H7 (cell line): ENCODE data around the gene TRPT1. TPM values are rescaled to one million over a fixed set of nuclear protein-coding genes. Genes with fewer than 3 reads are reported as not detected.

Source experiments
- DNase-seq: peaks from one replicate; pipeline ENCODE4 v3.0.0; 2012
- H3K27me3 ChIP-seq: 2 replicates; pipeline ENCODE4 v1.6.0; 2011; ENCODE audit warnings: mild to moderate bottlenecking, low read length; ENCODE audit not compliant: control insufficient read depth, insufficient read depth
- H3K36me3 ChIP-seq: replicated peaks from 2 replicates; pipeline ENCODE4 v1.5.1; 2011; ENCODE audit warnings: low read length; ENCODE audit not compliant: control insufficient read depth, insufficient read depth
- H3K4me3 ChIP-seq: 2 replicates; pipeline ENCODE4 v1.5.1; 2011; ENCODE audit warnings: low read depth, mild to moderate bottlenecking, control low read depth, low read length, moderate library complexity; ENCODE audit not compliant: insufficient read depth
- total RNA-seq: library from RNA; depleted of rRNA; stranded (reverse); fragments of >200 nt; shearing (Covaris generic); gene quantifications from 2 replicates; pipeline ENCODE4 v1.2.3, GENCODE V29; 2014

The TRPT1 gene
- total RNA-seq, 1 experiment from 2014 or later: 75.6 TPM

- DNase-seq: no peak
- no peak overlapping the region for H3K4me3 ChIP-seq
- H3K27me3 ChIP-seq: no peaks in the 10 kb centered on the region
- H3K36me3 ChIP-seq: no peaks in the 10 kb centered on the region; the same call in none of the 2 replicates
These were observed 5.2 kb downstream of the TRPT1 start for GRCh38 chr11:64220798-64221197.

GRCh38 chr11:64220271-64220670 is 5.7 kb downstream of the TRPT1 start:
- DNase-seq: no peak
- H3K27me3 ChIP-seq: no peaks in the 10 kb centered on the region
- no peaks in the 10 kb centered on the region; the same call in none of the 2 replicates for H3K36me3 ChIP-seq
- no peak overlapping the region for H3K4me3 ChIP-seq

DNA sequence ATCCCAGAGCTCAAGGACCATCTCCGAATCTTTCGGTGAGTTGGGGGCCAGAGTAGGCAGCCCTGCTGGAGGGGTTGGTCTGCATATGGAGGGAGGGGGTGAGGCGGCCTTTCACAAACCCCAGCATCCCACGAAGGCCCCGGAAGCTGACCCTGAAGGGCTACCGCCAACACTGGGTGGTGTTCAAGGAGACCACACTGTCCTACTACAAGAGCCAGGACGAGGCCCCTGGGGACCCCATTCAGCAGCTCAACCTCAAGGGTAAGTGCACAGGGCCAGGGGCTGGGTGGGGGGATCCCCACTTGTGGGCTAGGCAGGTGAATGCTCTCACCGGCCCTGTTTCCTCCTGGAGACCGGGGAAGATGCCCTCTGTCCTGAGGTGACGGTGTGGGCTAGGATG is 6.2 kb downstream of the TRPT1 start:
- Histone ChIP-seq H3K27me3 (no peaks in the 10 kb centered on the region), H3K4me3 (no peak overlapping the region), H3K36me3 (no peaks in the 10 kb centered on the region; the same call in none of the 2 replicates)
- DNase-seq: no peak

DNA sequence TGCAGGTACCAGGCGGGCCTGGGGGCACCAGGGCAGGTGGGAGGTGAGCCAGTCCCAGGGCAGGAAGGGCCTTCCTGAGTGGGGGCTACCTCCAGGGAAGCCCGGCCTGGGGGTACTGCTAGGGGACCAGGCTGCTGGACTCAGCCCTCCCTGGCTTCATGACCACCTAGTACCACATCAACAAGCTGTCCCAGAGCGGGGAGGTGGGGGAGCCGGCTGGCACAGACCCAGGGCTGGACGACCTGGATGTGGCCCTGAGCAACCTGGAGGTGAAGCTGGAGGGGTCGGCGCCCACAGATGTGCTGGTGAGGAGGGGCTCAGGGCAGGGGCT is 6.7 kb downstream of the TRPT1 start:
- Histone ChIP-seq H3K27me3 (no peaks in the 10 kb centered on the region), H3K4me3 (no peak overlapping the region), H3K36me3 (no peaks in the 10 kb centered on the region; the same call in none of the 2 replicates)
- DNase-seq: no peak

DNA sequence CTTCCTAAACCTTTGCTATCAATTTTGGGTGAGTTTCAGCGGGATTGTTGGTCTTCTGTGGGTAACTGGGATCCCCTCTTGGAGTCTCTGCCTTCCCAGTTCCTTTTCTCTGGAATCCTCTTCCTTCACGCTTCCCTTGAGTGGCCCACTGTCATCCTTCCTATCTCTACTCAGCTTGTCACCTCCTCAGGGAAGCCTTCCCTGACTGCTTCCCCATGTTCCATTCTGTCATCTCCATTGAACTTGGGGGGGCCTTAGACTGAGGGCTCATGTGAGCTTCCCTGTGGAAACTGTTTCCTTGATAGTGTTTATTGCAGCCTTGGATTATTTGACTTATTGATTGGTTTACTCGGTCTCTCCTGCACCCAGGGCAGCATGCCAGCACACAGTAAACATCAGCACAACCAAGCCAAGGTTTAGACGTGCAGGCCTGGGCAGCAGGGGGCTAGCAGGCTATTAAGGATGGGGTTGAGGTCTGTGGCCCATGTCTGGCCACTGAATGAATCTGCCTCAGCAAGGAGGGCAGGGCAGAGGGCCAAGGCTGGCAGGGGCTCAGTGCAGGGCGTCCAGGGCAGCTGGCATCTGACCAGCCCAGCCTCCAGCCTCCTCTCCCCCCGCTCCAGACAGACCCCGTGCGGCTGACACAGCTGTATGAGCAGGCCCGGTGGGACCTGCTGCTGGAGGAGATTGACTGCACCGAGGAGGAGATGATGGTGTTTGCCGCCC is 7.2 kb downstream of the TRPT1 start:
- no peak for DNase-seq
- no peak overlapping the region for H3K4me3 ChIP-seq
- no peaks in the 10 kb centered on the region for H3K27me3 ChIP-seq
- H3K36me3 ChIP-seq: no peaks in the 10 kb centered on the region; the same call in 1 of the 2 replicates

GRCh38 chr11:64216879-64217278 is 9.1 kb downstream of the TRPT1 start:
- DNase-seq: peak; percentile 67
- Histone ChIP-seq H3K36me3 (no peaks in the 10 kb centered on the region), H3K27me3 (no peaks in the 10 kb centered on the region), H3K4me3 (no peak overlapping the region)

- H3K27me3 ChIP-seq: no peaks in the 10 kb centered on the region
- peak; percentile 59 for DNase-seq
- H3K36me3 ChIP-seq: peaks cover under 1% of the 10 kb centered on the region
- H3K4me3 ChIP-seq: no peak overlapping the region
These were observed 14.7 kb downstream of the TRPT1 start for GRCh38 chr11:64211181-64211872.

DNA sequence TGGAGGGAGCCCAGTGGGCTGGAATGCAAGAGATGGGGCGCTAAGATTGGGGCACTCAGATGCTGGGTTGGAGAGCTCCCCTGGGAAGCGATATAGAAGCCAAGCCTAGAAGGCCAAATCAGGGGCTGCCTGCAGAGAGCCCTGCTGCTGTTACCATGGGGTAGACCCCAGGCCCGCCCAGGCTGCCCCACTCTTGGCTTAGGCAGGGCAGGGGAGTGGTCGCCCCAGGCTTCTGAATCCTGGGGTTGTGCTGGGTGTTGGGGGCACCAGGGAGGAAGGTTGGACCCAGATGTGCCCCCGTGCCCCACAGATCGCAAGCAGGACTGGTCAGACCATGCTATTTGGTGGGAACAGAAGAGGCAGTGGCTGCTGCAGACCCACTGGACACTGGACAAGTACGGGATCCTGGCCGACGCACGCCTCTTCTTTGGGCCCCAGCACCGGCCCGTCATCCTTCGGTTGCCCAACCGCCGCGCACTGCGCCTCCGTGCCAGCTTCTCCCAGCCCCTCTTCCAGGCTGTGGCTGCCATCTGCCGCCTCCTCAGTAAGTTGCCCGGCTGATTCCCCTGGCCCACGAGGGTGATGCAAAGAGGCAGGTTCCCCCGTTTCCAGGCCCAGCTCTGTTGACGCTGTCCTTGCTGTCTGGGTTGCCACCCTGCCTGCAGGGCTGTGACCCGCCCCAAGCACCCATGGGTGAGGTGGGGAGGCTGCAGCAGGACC is 15.5 kb downstream of the TRPT1 start:
- Histone ChIP-seq H3K27me3 (no peaks in the 10 kb centered on the region), H3K4me3 (no peak overlapping the region), H3K36me3 (peaks cover 9% of the 10 kb centered on the region)
- peak; percentile 51 for DNase-seq

- Histone ChIP-seq H3K27me3 (no peaks in the 10 kb centered on the region), H3K4me3 (no peak overlapping the region), H3K36me3 (peaks cover 10% of the 10 kb centered on the region)
- DNase-seq: no peak
These were observed 16.5 kb downstream of the TRPT1 start for GRCh38 chr11:64209563-64209843.

DNA sequence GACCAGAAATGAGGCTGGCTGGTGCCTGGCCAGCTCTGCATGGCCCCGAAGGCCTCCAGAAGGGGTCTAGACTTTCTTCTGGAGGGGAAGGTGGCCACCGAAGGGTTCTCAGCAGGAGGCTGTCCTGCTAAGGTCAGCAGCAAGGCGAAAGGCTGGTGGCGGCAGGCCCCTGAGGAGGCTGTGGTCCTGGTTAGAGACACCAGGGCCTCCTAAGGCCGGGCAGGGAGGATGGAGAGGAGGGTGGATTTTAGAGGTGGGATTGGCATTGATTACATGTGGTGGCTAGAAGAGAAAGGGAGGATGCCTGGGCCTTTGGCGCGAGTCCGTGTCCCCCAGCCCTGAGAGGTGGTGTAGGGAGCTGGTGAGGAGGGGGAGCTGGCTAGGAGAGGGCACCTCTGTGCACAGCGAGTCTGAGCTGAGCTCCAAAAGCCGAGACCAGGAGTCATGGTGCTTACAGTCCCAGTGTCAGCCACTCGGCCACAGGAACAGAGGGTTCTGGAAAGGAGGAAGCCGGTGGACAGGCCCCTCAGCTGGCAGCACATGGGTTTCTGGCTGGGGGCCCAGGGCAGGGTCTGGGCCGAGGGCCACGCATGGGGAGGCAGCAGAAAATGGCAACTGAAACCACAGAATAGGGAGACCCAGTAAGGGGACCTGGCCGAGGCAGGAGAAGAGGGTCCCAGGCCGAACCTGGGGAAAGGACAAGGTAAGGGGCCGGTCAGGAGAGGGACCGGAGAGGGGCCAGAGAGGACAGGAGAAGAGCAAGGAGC is 17.0 kb downstream of the TRPT1 start:
- Histone ChIP-seq H3K36me3 (peaks cover 10% of the 10 kb centered on the region), H3K4me3 (no peak overlapping the region), H3K27me3 (no peaks in the 10 kb centered on the region)
- DNase-seq: peak; percentile 58

GRCh38 chr11:64208086-64208795 is 17.7 kb downstream of the TRPT1 start:
- Histone ChIP-seq H3K27me3 (no peaks in the 10 kb centered on the region), H3K36me3 (peaks cover 11% of the 10 kb centered on the region), H3K4me3 (no peak overlapping the region)
- DNase-seq: peak; percentile 60

GRCh38 chr11:64207256-64208085 is 18.5 kb downstream of the TRPT1 start:
- Histone ChIP-seq H3K36me3 (peaks cover 18% of the 10 kb centered on the region), H3K27me3 (no peaks in the 10 kb centered on the region), H3K4me3 (no peak overlapping the region)
- peak; percentile 52 for DNase-seq

DNA sequence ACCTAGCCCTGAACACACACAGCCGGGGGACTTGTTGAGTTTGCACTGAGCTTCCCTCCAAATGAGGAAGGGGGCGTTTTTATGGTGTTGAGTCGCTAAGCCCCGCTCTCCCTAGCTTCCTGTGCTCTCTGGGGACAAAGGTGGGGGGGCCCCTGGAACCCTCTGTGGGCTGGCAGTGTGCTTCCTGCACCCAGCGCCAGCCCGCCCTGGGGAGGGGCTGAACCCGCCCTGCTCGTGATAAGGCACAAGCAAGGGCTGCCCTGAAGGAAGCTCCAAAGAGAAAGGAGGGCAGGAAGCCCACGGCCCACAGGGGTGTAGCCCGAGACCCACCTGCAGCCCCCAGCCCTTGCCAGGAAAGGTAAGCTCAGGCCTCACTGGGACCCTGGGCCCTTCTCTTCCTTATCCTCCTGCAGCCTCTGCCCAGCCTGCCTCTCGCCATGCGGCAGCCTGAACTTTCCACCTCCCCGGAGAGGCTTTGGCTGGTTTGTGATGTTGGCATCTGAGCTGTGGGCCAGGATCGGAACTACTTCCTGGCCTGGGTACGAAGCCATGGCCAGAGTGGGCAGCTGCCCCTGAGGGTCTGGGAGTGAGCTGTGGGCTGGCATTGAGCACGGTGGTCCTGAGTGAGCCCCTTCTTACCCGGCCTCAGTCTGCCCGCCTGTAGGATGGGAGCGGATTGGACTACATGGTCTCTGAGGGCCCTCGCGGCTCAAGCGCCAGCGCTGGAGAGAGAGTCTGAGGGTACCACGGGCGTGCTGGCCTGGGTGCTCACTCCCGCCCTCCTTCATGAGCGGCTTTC is 19.3 kb downstream of the TRPT1 start, which contains the start of gene FERMT3:
Gene FERMT3, plus strand, starts transcription at position 265 of the 799 bp plus-strand sequence. CDS start 644 bp downstream, outside the sequence.
- DNase-seq: peak; percentile 57
- H3K27me3 ChIP-seq: no peaks in the 10 kb centered on the region
- peaks cover 24% of the 10 kb centered on the region for H3K36me3 ChIP-seq
- no peak within 1 kb of the TSS for H3K4me3 ChIP-seq
